HG03575 (cell line): ENCODE data around the gene GPR139.

ENCODE experiments used
- ATAC-seq: cut with Tn5 transposase; IDR thresholded peaks from one replicate; pipeline ENCODE4 v1.9.1; 2021; ENCODE audit not compliant: unreplicated experiment, insufficient number of reproducible peaks, low FRiP score; ENCODE audit errors: extremely low read depth

Gene GPR139

GRCh38 chr16:20064520-20064919, 9.2 kb downstream of the GPR139 start:
- ATAC-seq = no peak

GRCh38 chr16:20061132-20061531, 12.6 kb downstream of the GPR139 start:
- no peak for ATAC-seq

GRCh38 chr16:20056436-20056835, 17.3 kb downstream of the GPR139 start:
- ATAC-seq = no peak

GRCh38 chr16:20053336-20053735, 20.4 kb downstream of the GPR139 start:
- ATAC-seq = no peak

GRCh38 chr16:20051611-20052010, 22.1 kb downstream of the GPR139 start:
- no peak for ATAC-seq

GRCh38 chr16:20051147-20051546, 22.5 kb downstream of the GPR139 start:
- no peak for ATAC-seq

- ATAC-seq = no peak
These were observed 23.9 kb downstream of the GPR139 start for GRCh38 chr16:20049831-20050230.

- no peak for ATAC-seq
These were observed 27.8 kb downstream of the GPR139 start for GRCh38 chr16:20045886-20046285.

- no peak for ATAC-seq
These were observed 30.8 kb downstream of the GPR139 start for GRCh38 chr16:20042848-20043247.

- ATAC-seq = no peak
These were observed 31.6 kb downstream of the GPR139 start for GRCh38 chr16:20041924-20042596.

- no peak for ATAC-seq
These were observed 33.7 kb downstream of the GPR139 start for GRCh38 chr16:20040011-20040410.

GRCh38 chr16:20029611-20030010, 44.1 kb downstream of the GPR139 start:
- ATAC-seq = no peak

GRCh38 chr16:20026361-20027072, 47.2 kb downstream of the GPR139 start:
- ATAC-seq = no peak

- no peak for ATAC-seq
These were observed 50.5 kb downstream of the GPR139 start for GRCh38 chr16:20023190-20023589.

GRCh38 chr16:20020976-20021375, 52.7 kb downstream of the GPR139 start:
- ATAC-seq = no peak

GRCh38 chr16:20020083-20020482, 53.6 kb downstream of the GPR139 start:
- ATAC-seq = no peak

- no peak for ATAC-seq
These were observed 57.5 kb downstream of the GPR139 start for GRCh38 chr16:20016234-20016633.

- no peak for ATAC-seq
These were observed 68.8 kb downstream of the GPR139 start for GRCh38 chr16:20004931-20005330.

- no peak for ATAC-seq
These were observed 70.8 kb downstream of the GPR139 start for GRCh38 chr16:20002936-20003335.

GRCh38 chr16:20001856-20002707, 71.6 kb downstream of the GPR139 start:
- ATAC-seq = no peak
